ENCODE data around the gene JOSD1.
A peak's percentile ranks its signal among the peaks of the same experiment; 100 is the strongest.

Gene JOSD1

DNA sequence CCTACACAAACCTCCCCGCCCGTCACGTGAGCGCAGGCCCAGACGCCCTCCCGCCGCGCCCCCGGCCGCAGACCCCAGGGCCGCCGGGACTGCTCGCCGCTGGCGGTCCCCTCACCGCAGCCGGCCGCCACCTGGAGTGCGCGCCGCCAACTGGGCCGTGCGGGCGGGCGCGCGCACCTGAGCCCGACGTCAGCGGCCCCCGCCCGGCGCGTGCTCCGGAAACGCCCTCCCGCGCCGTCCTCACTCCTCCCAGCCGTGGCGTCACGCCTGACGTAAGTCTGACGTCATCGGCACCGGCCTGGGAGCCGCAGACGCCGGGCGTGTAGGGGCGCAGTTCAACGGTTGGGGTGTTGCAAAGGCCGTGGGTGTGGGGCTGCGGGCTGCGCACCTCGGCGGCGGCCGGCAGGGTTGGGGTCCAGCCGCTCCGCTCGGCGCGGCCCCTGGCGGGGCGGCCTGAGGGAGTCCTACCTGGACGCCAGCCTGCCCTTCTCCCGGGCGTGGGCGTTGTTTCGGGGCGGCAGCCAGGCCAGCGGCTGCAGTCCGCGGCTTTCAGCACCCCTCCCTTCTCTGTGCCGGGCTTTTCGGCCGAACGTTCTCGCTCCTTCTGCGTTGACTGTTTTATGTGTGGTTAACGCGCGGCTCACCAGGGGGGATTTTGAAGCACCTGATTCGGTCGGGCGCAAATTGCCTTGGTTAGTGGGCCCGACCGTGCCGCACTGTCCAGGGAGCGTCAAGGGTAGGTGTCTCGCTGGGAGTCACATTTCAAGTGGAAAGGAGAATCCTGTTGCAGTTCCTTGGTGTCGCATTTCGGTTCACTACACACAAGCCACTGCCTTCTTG is at the start of gene JOSD1:
JOSD1 (minus strand) TSS at position 155 of the 840 bp plus-strand sequence. CDS start 956 bp downstream, outside the sequence.
- peak; percentile 94 for DNase-seq (ENCODE audit: low spot score)

- DNase-seq (ENCODE audit: low spot score), result no peak
Measured at GRCh38 chr22:38750104-38750503, 49.4 kb upstream of the JOSD1 start.

DNA sequence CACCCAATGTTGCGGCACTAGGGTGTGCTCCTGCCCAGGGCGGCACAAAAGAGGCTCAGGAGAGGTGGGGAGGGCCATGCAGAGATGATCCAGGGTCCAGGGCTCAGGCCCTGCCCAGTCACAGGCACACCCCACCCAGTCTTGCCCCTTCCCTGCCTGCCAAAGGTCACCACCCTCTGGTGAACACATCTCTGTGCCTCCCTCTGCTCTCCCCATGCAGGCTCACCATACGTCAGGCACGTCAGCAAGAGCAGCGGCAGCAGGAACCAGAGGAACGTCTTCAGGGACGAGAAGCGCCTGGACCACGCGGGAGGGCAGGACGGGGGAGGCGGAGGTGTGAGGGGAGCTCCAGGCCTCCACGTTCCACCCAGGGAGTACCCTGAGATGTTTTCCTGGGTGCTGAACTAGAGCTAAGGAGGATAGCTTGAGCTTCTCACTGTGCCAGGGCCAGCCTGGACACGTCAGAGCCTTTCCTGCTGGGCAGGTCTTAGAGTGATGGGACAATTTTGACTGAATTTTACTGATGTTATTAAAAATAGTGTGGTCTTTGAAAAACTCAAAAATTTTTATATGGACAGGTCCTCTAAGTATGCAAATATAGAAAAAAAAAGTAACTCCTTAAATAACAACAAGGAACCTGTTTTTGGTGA is 47.9 kb upstream of the JOSD1 start:
- DNase-seq (ENCODE audit: low spot score), result no peak

GRCh38 chr22:38745676-38746460 is 45.1 kb upstream of the JOSD1 start:
- no peak for DNase-seq (ENCODE audit: low spot score)

GRCh38 chr22:38744981-38745380 is 44.2 kb upstream of the JOSD1 start:
- no peak for DNase-seq (ENCODE audit: low spot score)

- no peak for DNase-seq (ENCODE audit: low spot score)
Measured at GRCh38 chr22:38742176-38742942, 41.6 kb upstream of the JOSD1 start.

DNA sequence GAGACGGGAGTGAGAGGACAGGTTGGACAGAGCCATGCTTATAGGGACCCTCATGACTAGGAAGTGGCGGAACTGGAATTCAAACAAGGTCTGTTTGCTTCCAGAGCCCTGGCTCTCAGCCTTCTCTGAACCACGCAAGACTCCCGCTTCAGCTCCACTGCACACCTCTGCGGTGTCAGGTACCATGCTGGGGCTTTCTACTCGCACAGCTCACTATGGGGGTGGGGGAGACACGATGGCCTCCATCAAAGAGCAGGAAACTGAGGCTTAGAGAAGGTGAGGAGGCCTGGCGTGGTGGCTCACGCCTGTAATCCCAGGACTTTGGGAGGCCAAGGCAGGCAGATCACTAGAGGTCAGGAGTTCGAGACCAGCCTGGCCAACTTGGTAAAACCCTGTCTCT is 40.8 kb upstream of the JOSD1 start:
- DNase-seq (ENCODE audit: low spot score), result no peak

GRCh38 chr22:38741166-38741565 is 40.4 kb upstream of the JOSD1 start:
- no peak for DNase-seq (ENCODE audit: low spot score)

DNA sequence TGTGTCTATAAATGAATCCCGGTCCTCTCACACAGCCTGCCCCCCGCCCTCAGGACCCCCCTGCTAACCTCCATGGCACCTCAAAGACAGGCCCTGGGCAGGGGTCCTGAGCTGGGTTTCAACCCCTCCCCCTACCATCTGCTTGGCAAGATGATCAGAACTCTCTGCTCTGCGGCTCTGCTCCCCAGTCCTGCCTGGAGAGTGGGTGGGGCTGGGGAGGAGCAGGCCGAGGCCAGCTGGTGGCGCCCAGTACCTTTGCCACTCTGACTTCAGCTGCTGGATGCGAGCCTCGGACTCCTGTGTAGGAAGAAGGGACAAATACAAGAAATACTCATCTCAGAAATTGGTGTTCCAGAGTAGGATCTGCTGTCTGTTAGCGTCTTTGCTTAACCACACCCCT is 40.0 kb upstream of the JOSD1 start:
- no peak for DNase-seq (ENCODE audit: low spot score)

DNA sequence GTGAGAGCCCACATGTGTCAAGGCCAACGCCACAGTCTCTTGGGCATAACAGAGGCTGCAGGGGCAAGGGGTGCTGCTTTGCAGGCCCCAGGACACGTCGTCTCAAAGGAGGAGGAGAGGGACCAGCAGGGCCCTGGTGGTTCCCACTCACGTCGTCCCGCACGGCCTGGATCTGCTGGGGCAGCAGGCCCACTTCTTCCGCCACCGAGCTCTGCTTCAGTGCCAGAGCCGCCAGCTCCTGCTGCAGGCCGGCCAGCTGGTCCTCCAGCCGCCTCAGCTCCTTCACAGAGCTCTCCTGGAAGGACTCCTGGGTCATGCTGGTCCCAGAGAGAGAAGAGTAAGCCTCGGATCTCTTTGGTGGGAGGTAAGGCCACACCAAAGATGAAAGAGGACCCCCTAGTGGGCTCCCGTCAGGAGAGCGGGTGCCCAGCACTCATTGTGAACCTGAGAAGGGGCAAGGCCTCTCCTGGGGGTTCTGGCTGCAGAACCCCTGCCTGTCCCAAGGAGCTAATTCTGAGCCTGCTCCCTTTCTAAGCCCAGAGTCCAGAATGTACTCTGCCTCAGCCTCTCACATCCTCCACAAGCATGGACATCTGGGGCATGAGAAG is 39.5 kb upstream of the JOSD1 start:
- DNase-seq (ENCODE audit: low spot score), result no peak

DNA sequence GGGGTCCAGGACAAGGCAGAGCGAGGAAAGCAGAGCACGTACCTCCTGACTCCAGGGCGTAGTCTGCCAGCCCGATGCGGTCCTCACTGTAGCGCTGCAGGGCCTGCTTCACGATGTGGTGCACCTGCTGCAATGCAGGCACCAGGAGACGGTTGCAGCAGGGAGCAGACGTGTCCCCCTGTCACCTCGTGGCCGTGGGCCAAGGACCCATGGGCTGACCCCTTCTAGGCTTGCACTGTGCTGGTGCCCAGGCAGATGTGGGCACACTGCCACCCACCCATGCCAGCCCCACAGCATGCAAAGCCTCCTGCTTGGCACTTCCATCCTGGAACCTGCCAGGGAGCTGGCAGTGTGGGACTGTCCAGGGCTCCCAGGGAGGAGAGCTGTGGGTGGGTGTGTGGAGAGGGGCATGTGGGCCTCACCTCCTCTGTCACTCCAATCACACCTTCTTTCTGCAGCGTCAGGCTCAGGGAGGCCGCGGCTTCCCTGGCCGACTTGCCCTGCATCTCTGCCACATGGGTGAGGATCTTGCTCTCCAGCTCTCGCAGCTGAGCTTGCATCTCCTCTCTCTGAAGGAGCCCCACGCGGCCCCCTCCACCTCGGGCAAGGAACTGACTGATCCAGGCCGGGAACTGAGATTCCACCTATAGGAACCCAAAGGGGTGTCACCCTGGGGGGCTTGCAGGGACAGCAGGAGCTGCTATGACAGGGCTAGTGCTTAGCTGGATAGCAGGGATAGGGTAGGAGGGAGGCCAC is 38.7 kb upstream of the JOSD1 start:
- DNase-seq (ENCODE audit: low spot score), result no peak

- DNase-seq (ENCODE audit: low spot score), result no peak
Measured at GRCh38 chr22:38738475-38739070, 37.8 kb upstream of the JOSD1 start.

GRCh38 chr22:38737302-38738060 is 36.7 kb upstream of the JOSD1 start:
- DNase-seq (ENCODE audit: low spot score), result no peak

GRCh38 chr22:38736257-38736570 is 35.5 kb upstream of the JOSD1 start:
- no peak for DNase-seq (ENCODE audit: low spot score)

DNA sequence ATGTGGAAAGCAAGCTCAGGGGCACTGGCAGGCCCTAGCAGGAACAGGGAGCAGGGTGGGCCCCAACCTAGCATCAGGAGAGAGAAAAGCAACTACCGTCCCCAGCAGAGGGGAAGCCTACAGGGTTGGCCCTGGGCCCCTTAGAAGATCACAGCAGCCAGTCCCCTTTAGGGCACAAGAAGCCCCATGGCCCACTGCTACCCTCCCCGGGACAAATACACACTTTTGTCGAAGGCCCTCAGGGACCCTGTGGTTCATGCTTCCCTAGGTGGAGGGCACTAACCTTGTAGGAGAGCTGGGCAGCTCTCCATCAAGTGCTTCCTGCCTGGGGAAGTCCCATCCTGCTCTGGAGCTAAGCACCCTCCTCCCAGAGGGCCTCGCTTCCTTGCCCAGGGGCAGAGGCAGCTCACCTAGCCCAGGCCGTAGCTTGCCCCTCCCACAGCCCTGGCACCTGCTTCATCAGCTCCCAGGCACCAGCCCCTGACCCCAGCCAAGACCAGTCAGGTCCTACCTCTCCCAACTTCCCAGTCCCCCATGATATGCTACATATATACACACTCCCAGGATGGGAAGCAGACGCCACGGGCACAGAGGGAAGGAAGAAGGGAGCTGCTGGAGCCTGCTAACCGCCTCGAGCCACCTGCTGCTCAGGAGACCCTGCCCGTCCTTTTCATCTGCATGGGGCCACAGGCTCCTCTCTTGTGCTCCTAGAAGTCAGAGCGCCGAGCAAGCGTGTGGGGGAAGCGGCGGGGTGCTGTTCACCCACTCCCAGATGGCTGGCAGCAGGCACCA is 34.9 kb upstream of the JOSD1 start:
- DNase-seq (ENCODE audit: low spot score), result no peak

- DNase-seq (ENCODE audit: low spot score), result no peak
Measured at GRCh38 chr22:38735126-38735464, 34.4 kb upstream of the JOSD1 start.

- DNase-seq (ENCODE audit: low spot score), result no peak
Measured at GRCh38 chr22:38734421-38735100, 33.8 kb upstream of the JOSD1 start.

DNA sequence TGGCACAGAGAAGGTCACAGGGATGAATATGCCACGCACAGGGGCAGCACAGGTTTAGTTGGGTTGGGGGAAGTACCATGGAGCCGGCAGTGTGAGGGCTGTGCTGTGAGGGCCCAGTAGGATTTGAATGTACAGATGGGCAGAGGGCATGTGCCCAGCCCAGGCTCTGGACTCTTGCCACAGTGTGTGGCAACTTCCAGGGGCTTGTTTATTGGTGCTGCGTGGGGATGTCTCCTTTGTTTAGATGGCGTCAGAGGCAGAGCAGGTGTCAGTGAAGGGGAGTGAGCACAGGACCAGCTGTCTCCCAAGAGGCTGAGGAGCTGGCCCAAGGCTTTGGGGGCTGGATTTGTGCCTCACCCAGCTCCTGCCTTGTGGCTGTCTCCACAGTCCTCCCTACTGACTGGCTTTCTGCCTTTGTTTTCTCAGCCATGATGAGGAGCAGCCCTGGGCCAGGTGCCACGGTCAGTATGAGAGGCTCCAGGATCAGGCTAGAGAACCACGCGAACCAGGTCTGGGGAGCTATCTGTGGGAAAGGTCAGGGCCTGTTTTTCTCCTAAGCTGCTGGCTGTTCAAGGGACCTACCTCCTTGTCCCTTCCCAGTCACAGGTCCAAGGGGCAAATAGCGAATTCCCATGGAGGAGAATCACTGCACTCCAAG is 33.1 kb upstream of the JOSD1 start:
- no peak for DNase-seq (ENCODE audit: low spot score)
